OCI-LY3 (cell line): ENCODE data around the gene TAOK2.

ENCODE experiments used
- EZH2phosphoT487 ChIP-seq: fragments of 200-600 bp; shearing (Covaris generic); IDR thresholded peaks from 2 replicates; pipeline ENCODE4 v1.6.1; 2018; ENCODE audit warnings: antibody characterized with exemption, mixed run types, low read depth
- TF ChIP-seq, protein P1 (sequence below): fragments of 200-600, 300-600 bp; sonication (generic); IDR thresholded peaks from 2 replicates; pipeline ENCODE4 v1.5.1; 2014; ENCODE audit warnings: antibody characterized with exemption, low read length, low read depth

DNA sequence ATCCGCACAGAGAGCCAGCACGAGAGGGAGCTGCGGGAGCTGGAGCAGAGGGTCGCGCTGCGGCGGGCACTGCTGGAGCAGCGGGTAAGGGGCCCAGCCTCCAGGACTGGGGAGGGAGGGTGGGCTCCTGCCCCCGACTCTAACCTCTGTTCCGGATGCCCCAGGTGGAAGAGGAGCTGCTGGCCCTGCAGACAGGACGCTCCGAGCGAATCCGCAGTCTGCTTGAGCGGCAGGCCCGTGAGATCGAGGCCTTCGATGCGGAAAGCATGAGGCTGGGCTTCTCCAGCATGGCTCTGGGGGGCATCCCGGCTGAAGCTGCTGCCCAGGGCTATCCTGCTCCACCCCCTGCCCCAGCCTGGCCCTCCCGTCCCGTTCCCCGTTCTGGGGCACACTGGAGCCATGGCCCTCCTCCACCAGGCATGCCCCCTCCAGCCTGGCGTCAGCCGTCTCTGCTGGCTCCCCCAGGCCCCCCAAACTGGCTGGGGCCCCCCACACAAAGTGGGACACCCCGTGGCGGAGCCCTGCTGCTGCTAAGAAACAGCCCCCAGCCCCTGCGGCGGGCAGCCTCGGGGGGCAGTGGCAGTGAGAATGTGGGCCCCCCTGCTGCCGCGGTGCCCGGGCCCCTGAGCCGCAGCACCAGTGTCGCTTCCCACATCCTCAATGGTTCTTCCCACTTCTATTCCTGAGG, 17.4 kb downstream of the TAOK2 start:
- TF ChIP-seq, protein P1, sequence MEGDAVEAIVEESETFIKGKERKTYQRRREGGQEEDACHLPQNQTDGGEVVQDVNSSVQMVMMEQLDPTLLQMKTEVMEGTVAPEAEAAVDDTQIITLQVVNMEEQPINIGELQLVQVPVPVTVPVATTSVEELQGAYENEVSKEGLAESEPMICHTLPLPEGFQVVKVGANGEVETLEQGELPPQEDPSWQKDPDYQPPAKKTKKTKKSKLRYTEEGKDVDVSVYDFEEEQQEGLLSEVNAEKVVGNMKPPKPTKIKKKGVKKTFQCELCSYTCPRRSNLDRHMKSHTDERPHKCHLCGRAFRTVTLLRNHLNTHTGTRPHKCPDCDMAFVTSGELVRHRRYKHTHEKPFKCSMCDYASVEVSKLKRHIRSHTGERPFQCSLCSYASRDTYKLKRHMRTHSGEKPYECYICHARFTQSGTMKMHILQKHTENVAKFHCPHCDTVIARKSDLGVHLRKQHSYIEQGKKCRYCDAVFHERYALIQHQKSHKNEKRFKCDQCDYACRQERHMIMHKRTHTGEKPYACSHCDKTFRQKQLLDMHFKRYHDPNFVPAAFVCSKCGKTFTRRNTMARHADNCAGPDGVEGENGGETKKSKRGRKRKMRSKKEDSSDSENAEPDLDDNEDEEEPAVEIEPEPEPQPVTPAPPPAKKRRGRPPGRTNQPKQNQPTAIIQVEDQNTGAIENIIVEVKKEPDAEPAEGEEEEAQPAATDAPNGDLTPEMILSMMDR: no peak
- TF ChIP-seq EZH2phosphoT487: no peak
